Right atrium auricular region (tissue), 2 donors: ENCODE data around the gene ALDH1A1. TPM values are rescaled to one million over a fixed set of nuclear protein-coding genes. Genes with fewer than 3 reads are reported as not detected.

Experiments used
- DNase-seq: peaks from one replicate; pipeline ENCODE4 v3.0.0-alpha.2; 2019; ENCODE audit warnings: low spot score
- H3K27ac ChIP-seq, 2 donors: fragments of 200-600 bp; sonication (generic); 1 replicate in 1 of 2; 2 replicates in 1 of 2; pipeline ENCODE4 v1.5.1; 2016 to 2019
- H3K27me3 ChIP-seq, 2 donors: fragments of 200-600 bp; sonication (generic); one replicate each; pipeline versions ENCODE4 v1.5.1 to v1.6.0; 2017 to 2019
- H3K36me3 ChIP-seq: fragments of 200-600 bp; sonication (generic); one replicate; pipeline ENCODE4 v1.5.1; 2016
- H3K4me1 ChIP-seq, 2 donors: fragments of 200-600 bp; sonication (generic); one replicate each; pipeline versions ENCODE4 v1.5.1 to v1.6.0; 2017 to 2019
- H3K4me3 ChIP-seq, 2 donors: fragments of 200-600 bp; sonication (generic); 1 replicate in 1 of 2; 2 replicates in 1 of 2; pipeline ENCODE4 v1.5.1; 2017 to 2019; ENCODE audit warnings: mild to moderate bottlenecking in 1 of 2, moderate library complexity in 1 of 2
- H3K9me3 ChIP-seq, 2 donors: fragments of 200-600 bp; sonication (generic); one replicate each; pipeline ENCODE4 v1.5.1; 2019
- CTCF ChIP-seq, 2 donors: fragments of 200-600 bp; sonication (generic); IDR thresholded peaks; one replicate each; pipeline ENCODE4 v1.5.1; 2019; ENCODE audit warnings: antibody characterized with exemption in 2 of 2
- total RNA-seq, 2 donors: library from RNA; depleted of rRNA; stranded (reverse); fragments of >200 nt; gene quantifications; one replicate each; pipeline ENCODE4 v1.1.0, GENCODE V29; 2016

The ALDH1A1 gene
- total RNA-seq, 2 donors from 2014 or later = 24.0 to 32.2 TPM

- Histone ChIP-seq H3K9me3 (no peaks in the 10 kb centered on the region), H3K27me3 (no peaks in the 10 kb centered on the region), H3K4me1 (no peaks in the 10 kb centered on the region), H3K27ac (peak overlapping the region in 1 of 2 donors; percentile 30), H3K36me3 (no peaks in the 10 kb centered on the region), H3K4me3 (no peak overlapping the region)
- TF ChIP-seq CTCF (IDR thresholded peaks at IDR 0.05) = no peak
- no peak for DNase-seq
These were observed 39.4 kb downstream of the ALDH1A1 start for GRCh38 chr9:72913382-72914009.

- Histone ChIP-seq H3K27ac (peak overlapping the region; percentile 27 to 30), H3K4me1 (no peaks in the 10 kb centered on the region), H3K27me3 (no peaks in the 10 kb centered on the region), H3K36me3 (no peaks in the 10 kb centered on the region), H3K9me3 (no peaks in the 10 kb centered on the region), H3K4me3 (no peak overlapping the region)
- TF ChIP-seq CTCF (IDR thresholded peaks at IDR 0.05) = no peak
- no peak for DNase-seq
These were observed 40.1 kb downstream of the ALDH1A1 start for GRCh38 chr9:72912476-72913381.

GRCh38 chr9:72911816-72912215 is 41.0 kb downstream of the ALDH1A1 start:
- no peak overlapping the region for H3K27ac ChIP-seq

GRCh38 chr9:72911247-72911775 is 41.5 kb downstream of the ALDH1A1 start:
- no peak overlapping the region for H3K27ac ChIP-seq
- H3K4me1 ChIP-seq = no peaks in the 10 kb centered on the region
- no peak for DNase-seq
- H3K36me3 ChIP-seq = no peaks in the 10 kb centered on the region
- no peak overlapping the region for H3K4me3 ChIP-seq
- TF ChIP-seq CTCF (IDR thresholded peaks at IDR 0.05) = no peak
- H3K9me3 ChIP-seq = no peaks in the 10 kb centered on the region
- no peaks in the 10 kb centered on the region for H3K27me3 ChIP-seq

More at GRCh38 chr9:72911816-72912215, 41.0 kb downstream of the ALDH1A1 start:
- no peak for DNase-seq
- H3K27me3 ChIP-seq = no peaks in the 10 kb centered on the region
- no peak for TF ChIP-seq CTCF (IDR thresholded peaks at IDR 0.05)
- H3K4me3 ChIP-seq = no peak overlapping the region
- H3K4me1 ChIP-seq = no peaks in the 10 kb centered on the region
- H3K9me3 ChIP-seq = no peaks in the 10 kb centered on the region
- H3K36me3 ChIP-seq = no peaks in the 10 kb centered on the region

- no peaks in the 10 kb centered on the region for H3K36me3 ChIP-seq
- no peaks in the 10 kb centered on the region for H3K4me1 ChIP-seq
- no peak overlapping the region for H3K27ac ChIP-seq
- no peak overlapping the region for H3K4me3 ChIP-seq
- H3K9me3 ChIP-seq = no peaks in the 10 kb centered on the region
- no peak for TF ChIP-seq CTCF (IDR thresholded peaks at IDR 0.05)
- H3K27me3 ChIP-seq = no peaks in the 10 kb centered on the region
- DNase-seq = no peak
These were observed 43.4 kb downstream of the ALDH1A1 start for GRCh38 chr9:72909428-72909827.
